ENCODE results near the gene FREM2.

FREM2 gene

GRCh38 chr13:38898481-38898880 lies 211.6 kb downstream of the FREM2 start:
- DNase-seq (ENCODE audit: low spot score): no peak

- DNase-seq (ENCODE audit: low spot score): no peak
Measured at GRCh38 chr13:38899571-38899970, 212.7 kb downstream of the FREM2 start.

GRCh38 chr13:38900188-38900587 lies 213.3 kb downstream of the FREM2 start:
- no peak for DNase-seq (ENCODE audit: low spot score)

GRCh38 chr13:38902551-38902950 lies 215.7 kb downstream of the FREM2 start:
- DNase-seq (ENCODE audit: low spot score): no peak

- no peak for DNase-seq (ENCODE audit: low spot score)
Measured at GRCh38 chr13:38905081-38905480, 218.2 kb downstream of the FREM2 start.

- DNase-seq (ENCODE audit: low spot score): no peak
Measured at GRCh38 chr13:38905861-38906260, 219.0 kb downstream of the FREM2 start.

- DNase-seq (ENCODE audit: low spot score): no peak
Measured at GRCh38 chr13:38908574-38908973, 221.7 kb downstream of the FREM2 start.

- no peak for DNase-seq (ENCODE audit: low spot score)
Measured at GRCh38 chr13:38914070-38914469, 227.2 kb downstream of the FREM2 start.

- DNase-seq (ENCODE audit: low spot score): no peak
Measured at GRCh38 chr13:38921081-38921480, 234.2 kb downstream of the FREM2 start.

- DNase-seq (ENCODE audit: low spot score): no peak
Measured at GRCh38 chr13:38922170-38922569, 235.3 kb downstream of the FREM2 start.

- no peak for DNase-seq (ENCODE audit: low spot score)
Measured at GRCh38 chr13:38933786-38934185, 246.9 kb downstream of the FREM2 start.
